Measurements from ENCODE around the gene TBX1. TPM values are rescaled to one million over a fixed set of nuclear protein-coding genes. Genes with fewer than 3 reads are reported as not detected.
"Not testable (repeated sequence)": the region's sequence is repeated elsewhere in the genome, so short reads cannot be mapped to it uniquely, and the experiment has no call there.

Gene TBX1
- total RNA-seq, 4 donors from 2014 or later: 0.65 to 2.7 TPM; not detected in 2

- DNase-seq (ENCODE audit: low spot score) (no peak), ATAC-seq (ENCODE audit: low FRiP score) (no peak)
- TF ChIP-seq CTCF (IDR thresholded peaks at IDR 0.05): no peak
Observed at GRCh38 chr22:19789828-19790227, 29.2 kb downstream of the TBX1 start.

GRCh38 chr22:19791243-19791642, 30.7 kb downstream of the TBX1 start:
- no peak for DNase-seq (ENCODE audit: low spot score)
- TF ChIP-seq CTCF (IDR thresholded peaks at IDR 0.05): no peak
- no peak for ATAC-seq (ENCODE audit: low FRiP score)

- TF ChIP-seq CTCF (IDR thresholded peaks at IDR 0.05): no peak
- ATAC-seq (ENCODE audit: low FRiP score) (no peak), DNase-seq (ENCODE audit: low spot score) (no peak)
Observed at GRCh38 chr22:19791894-19792293, 31.3 kb downstream of the TBX1 start.

- not testable (repeated sequence) for ATAC-seq (ENCODE audit: low FRiP score); DNase-seq (ENCODE audit: low spot score)
Observed at GRCh38 chr22:19792383-19792896, 31.9 kb downstream of the TBX1 start.

- ATAC-seq (ENCODE audit: low FRiP score): no peak
- TF ChIP-seq CTCF (IDR thresholded peaks at IDR 0.05): no peak
- no peak for DNase-seq (ENCODE audit: low spot score)
Observed at GRCh38 chr22:19793161-19793560, 32.6 kb downstream of the TBX1 start.

GRCh38 chr22:19793661-19794310, 33.2 kb downstream of the TBX1 start:
- DNase-seq (ENCODE audit: low spot score): no peak
- no peak for TF ChIP-seq CTCF (IDR thresholded peaks at IDR 0.05)
- no peak for ATAC-seq (ENCODE audit: low FRiP score)

- no peak for TF ChIP-seq CTCF (IDR thresholded peaks at IDR 0.05)
- ATAC-seq (ENCODE audit: low FRiP score): no peak
- no peak for DNase-seq (ENCODE audit: low spot score)
Observed at GRCh38 chr22:19795617-19796008, 35.0 kb downstream of the TBX1 start.

Measured in omental fat pad (tissue), 4 donors.